GM12891 (cell line): ENCODE measurements around the gene ZNF578.

Experiments used
- POLR2A ChIP-seq: IDR thresholded peaks from 2 replicates; pipeline ENCODE4 v1.6.1; 2011; ENCODE audit warnings: low read depth, low read length, control low read depth
- POU2F2 ChIP-seq: IDR thresholded peaks from 2 replicates; pipeline ENCODE4 v1.6.1; 2011; ENCODE audit warnings: low read depth, mild to moderate bottlenecking, control low read depth, low read length, moderate library complexity

- TF ChIP-seq POLR2A (no peak), POU2F2 (no peak)
Observed at GRCh38 chr19:52498571-52498970, 45.2 kb downstream of the ZNF578 start.
